Measurements from ENCODE around the gene BRINP3.

BRINP3 gene

GRCh38 chr1:190484045-190484444 lies 6.4 kb upstream of the BRINP3 start:
- in situ Hi-C loops (cut with HindIII; ENCODE audit: low sequenced_read_pairs), result no loop called here
- H3K4me3 ChIP-seq (ENCODE audit: low read depth, low read length), result no peak overlapping the region
- DNase-seq (ENCODE audit: low read depth, low spot score), result no peak
- TF ChIP-seq CTCF (IDR thresholded peaks at IDR 0.05; ENCODE audit: low read depth, low read length), result no peak

- no peak for DNase-seq (ENCODE audit: low read depth, low spot score)
- H3K4me3 ChIP-seq (ENCODE audit: low read depth, low read length), result no peak overlapping the region
- no peak for TF ChIP-seq CTCF (IDR thresholded peaks at IDR 0.05; ENCODE audit: low read depth, low read length)
- in situ Hi-C loops (cut with HindIII; ENCODE audit: low sequenced_read_pairs), result no loop called here
Observed at GRCh38 chr1:190480231-190480630, 2.6 kb upstream of the BRINP3 start.

- in situ Hi-C loops (cut with HindIII; ENCODE audit: low sequenced_read_pairs), result no loop called here
- no peak for DNase-seq (ENCODE audit: low read depth, low spot score)
- no peak for TF ChIP-seq CTCF (IDR thresholded peaks at IDR 0.05; ENCODE audit: low read depth, low read length)
- H3K4me3 ChIP-seq (ENCODE audit: low read depth, low read length), result no peak overlapping the region
Observed at GRCh38 chr1:190479516-190479915, 1.9 kb upstream of the BRINP3 start.

GRCh38 chr1:190479050-190479397 lies 1.4 kb upstream of the BRINP3 start:
- no peak for TF ChIP-seq CTCF (IDR thresholded peaks at IDR 0.05; ENCODE audit: low read depth, low read length)
- peak overlapping the region; percentile 38 for H3K4me3 ChIP-seq (ENCODE audit: low read depth, low read length)
- DNase-seq (ENCODE audit: low read depth, low spot score), result no peak
- in situ Hi-C loops (cut with HindIII; ENCODE audit: low sequenced_read_pairs), result no loop called here

GRCh38 chr1:190478149-190479049 lies 735 bp upstream of the BRINP3 start:
- in situ Hi-C loops (cut with HindIII; ENCODE audit: low sequenced_read_pairs), result no loop called here
- peak overlapping the region; percentile 38 for H3K4me3 ChIP-seq (ENCODE audit: low read depth, low read length)
- TF ChIP-seq CTCF (IDR thresholded peaks at IDR 0.05; ENCODE audit: low read depth, low read length), result no peak
- peak; percentile 48 for DNase-seq (ENCODE audit: low read depth, low spot score)

- no peak for DNase-seq (ENCODE audit: low read depth, low spot score)
- in situ Hi-C loops (cut with HindIII; ENCODE audit: low sequenced_read_pairs), result no loop called here
- no peak for TF ChIP-seq CTCF (IDR thresholded peaks at IDR 0.05; ENCODE audit: low read depth, low read length)
- H3K4me3 ChIP-seq (ENCODE audit: low read depth, low read length), result no peak overlapping the region
Observed at GRCh38 chr1:190476806-190477205, 858 bp downstream of the BRINP3 start.
